Gastrocnemius medialis (tissue), 4 donors: Measurements from ENCODE around the gene REC8. TPM values are rescaled to one million over a fixed set of nuclear protein-coding genes. Genes with fewer than 3 reads are reported as not detected.

Experiments used
- ATAC-seq, 2 donors: fragments of 150-250 bp; one replicate each; pipeline ENCODE4 v1.9.1; 2016
- DNase-seq, 2 donors: peaks; one replicate each; pipeline ENCODE4 v3.0.0-alpha.2; 2019
- H3K27ac ChIP-seq, 4 donors: fragments of 200-600 bp; sonication (generic); 1 replicate in 1 of 4; 2 replicates in 3 of 4; pipeline ENCODE4 v1.5.1; 2016 to 2018; ENCODE audit warnings: mild to moderate bottlenecking in 2 of 4, moderate library complexity in 1 of 4
- H3K27me3 ChIP-seq, 3 donors: fragments of 200-600 bp; sonication (generic) in 2 of 3; 1 replicate in 1 of 3; 2 replicates in 2 of 3; pipeline versions ENCODE4 v1.5.1 to v1.6.0; 2016 to 2019; ENCODE audit warnings: mild to moderate bottlenecking in 1 of 3, moderate library complexity in 1 of 3
- H3K36me3 ChIP-seq, 2 donors: fragments of 200-600 bp; sonication (generic) in 1 of 2; one replicate each; pipeline ENCODE4 v1.5.1; 2017 to 2018
- H3K4me1 ChIP-seq, 2 donors: fragments of 200-600 bp; sonication (generic) in 1 of 2; one replicate each; pipeline ENCODE4 v1.5.1; 2016 to 2017; ENCODE audit warnings: mild to moderate bottlenecking in 2 of 2
- H3K4me3 ChIP-seq, 4 donors: fragments of 200-600 bp; sonication (generic) in 3 of 4; 1 replicate in 1 of 4; 2 replicates in 3 of 4; pipeline ENCODE4 v1.5.1; 2016 to 2019; ENCODE audit warnings: mild to moderate bottlenecking in 2 of 4
- H3K9me3 ChIP-seq, 3 donors: fragments of 200-600 bp; sonication (generic) in 2 of 3; 1 replicate in 1 of 3; 2 replicates in 2 of 3; pipeline ENCODE4 v1.5.1; 2016 to 2019
- POLR2A ChIP-seq, 2 donors: fragments of 450-650 bp; IDR thresholded peaks; one replicate each; pipeline ENCODE4 v1.6.1; 2017; ENCODE audit warnings: antibody characterized with exemption in 2 of 2, mild to moderate bottlenecking in 2 of 2, moderate library complexity in 2 of 2
- in situ Hi-C, 4 donors: fragments of 200-750 bp; cut with MboI; loops; one replicate each; pipeline versions ENCODE4 v1.15.0 to v1.8.0; 2017; ENCODE audit warnings: low sequenced_read_pairs in 4 of 4
- intact Hi-C: fragments of 100-400 bp; cut with DNase I; formaldehyde crosslinking; loops from one replicate; pipeline ENCODE4 v1.15.1; 2023; ENCODE audit warnings: low total_unique reads
- total RNA-seq, 4 donors: library from RNA; depleted of rRNA; stranded (reverse); fragments of >200 nt; gene quantifications; one replicate each; pipeline versions ENCODE4 v1.1.0 to v1.2.3, GENCODE V29; 2016
- TF ChIP-seq, protein P1 (sequence below), 5 experiments: fragments of 450-650 bp in 3 of 5; fragments of 200-600 bp in 2 of 5; sonication (generic) in 2 of 5; IDR thresholded peaks in 4 of 5; conservative IDR thresholded peaks in 1 of 5; 1 replicate in 4 of 5; 2 replicates in 1 of 5; pipeline ENCODE4 v1.5.1; 2016 to 2019; ENCODE audit warnings: antibody characterized with exemption in 5 of 5, mild to moderate bottlenecking in 3 of 5, moderate library complexity in 3 of 5

The REC8 gene
- total RNA-seq, 4 donors from 2014 or later = 0.27 to 3.1 (median 0.82) TPM; not detected in 1

DNA sequence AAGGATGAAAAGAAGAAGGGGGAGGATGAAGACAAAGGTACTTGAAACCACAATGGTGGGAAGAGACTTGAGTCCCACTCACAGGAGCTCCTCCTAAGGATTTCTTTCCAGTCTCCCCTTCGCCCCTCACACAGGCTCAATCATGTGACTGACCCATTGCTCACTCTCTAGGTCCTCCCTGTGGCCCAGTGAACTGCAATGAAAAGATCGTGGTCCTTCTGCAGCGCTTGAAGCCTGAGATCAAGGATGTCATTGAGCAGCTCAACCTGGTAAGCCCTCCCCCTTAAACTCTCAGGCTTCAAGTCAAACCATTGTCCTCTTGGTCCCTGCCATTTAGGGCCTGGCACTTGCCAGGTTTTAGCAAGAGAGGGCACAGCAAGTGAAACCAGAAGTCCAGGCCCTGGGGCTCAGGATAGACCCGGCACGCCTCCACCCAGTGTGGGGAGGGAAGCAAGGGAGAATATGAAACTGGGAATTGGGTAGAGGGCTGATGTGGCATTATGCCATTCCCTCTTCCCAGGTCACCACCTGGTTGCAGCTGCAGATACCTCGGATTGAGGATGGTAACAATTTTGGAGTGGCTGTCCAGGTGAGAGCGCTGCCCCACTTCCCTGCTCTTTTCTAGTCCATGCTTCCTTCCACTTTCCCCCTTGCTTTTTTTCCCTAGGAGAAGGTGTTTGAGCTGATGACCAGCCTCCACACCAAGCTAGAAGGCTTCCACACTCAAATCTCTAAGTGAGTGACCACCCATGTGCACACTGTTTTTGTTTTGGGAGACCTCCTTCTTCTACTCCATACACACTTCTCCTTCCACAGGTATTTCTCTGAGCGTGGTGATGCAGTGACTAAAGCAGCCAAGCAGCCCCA is 34.1 kb upstream of the REC8 start:
- no peak for ATAC-seq
- no peak overlapping the region for H3K4me3 ChIP-seq
- in situ Hi-C loops = loop anchor here in 1 of 4 donors (25.0 kb wide), 1 partner anchor 825 kb away; the partner anchor contains the start of genes BCL2L2, PABPN1 and PPP1R3E

DNA sequence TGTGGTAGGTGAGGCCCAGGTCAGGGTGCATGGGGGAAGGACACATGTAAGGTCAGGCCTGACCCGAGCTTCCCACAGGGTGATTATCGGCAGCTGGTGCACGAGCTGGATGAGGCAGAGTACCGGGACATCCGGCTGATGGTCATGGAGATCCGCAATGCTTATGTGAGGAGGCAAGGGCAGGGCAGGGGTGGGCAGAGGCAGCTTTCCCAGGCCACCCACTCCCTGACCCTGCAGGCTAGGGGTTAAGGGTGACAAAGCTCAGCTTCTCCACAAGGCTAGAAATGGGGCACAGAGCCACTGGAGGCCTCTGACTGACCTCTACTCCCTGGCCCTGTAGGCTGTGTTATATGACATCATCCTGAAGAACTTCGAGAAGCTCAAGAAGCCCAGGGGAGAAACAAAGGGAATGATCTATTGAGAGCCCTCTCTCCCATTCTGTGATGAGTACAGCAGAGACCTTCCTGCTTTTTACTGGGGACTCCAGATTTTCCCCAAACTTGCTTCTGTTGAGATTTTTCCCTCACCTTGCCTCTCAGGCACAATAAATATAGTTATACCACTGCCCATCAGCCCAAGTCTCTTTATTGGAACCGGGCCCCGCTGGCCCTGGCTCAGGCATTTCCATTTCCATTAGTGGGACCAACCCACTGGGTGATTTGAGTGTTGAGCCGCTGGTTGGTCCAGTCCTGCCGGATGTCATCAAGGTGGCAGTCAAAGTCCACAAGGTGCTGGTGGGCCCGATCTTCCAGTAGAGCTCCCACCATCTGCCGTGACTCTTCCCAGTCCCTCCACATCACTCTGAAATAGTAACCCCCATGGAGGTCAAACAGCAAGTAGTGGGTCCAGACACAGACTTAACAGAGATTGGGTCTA is 33.2 kb upstream of the REC8 start:
- in situ Hi-C loops (loop anchor here in 1 of 4 donors (25.0 kb wide), 1 partner anchor 826 kb away; the partner anchor contains the start of genes BCL2L2, PABPN1 and PPP1R3E), intact Hi-C loops (no loop called here)
- Histone ChIP-seq H3K4me1 (peaks cover 35 to 51% of the 10 kb centered on the region in 2 donors), H3K4me3 (no peak overlapping the region), H3K27me3 (no peaks in the 10 kb centered on the region), H3K27ac (peak overlapping the region; percentile 95 to 99 (median 98)), H3K9me3 (no peaks in the 10 kb centered on the region), H3K36me3 (peaks cover 0 to 20% of the 10 kb centered on the region in 2 donors)
- DNase-seq = no peak
- ATAC-seq = no peak
- TF ChIP-seq, protein P1, sequence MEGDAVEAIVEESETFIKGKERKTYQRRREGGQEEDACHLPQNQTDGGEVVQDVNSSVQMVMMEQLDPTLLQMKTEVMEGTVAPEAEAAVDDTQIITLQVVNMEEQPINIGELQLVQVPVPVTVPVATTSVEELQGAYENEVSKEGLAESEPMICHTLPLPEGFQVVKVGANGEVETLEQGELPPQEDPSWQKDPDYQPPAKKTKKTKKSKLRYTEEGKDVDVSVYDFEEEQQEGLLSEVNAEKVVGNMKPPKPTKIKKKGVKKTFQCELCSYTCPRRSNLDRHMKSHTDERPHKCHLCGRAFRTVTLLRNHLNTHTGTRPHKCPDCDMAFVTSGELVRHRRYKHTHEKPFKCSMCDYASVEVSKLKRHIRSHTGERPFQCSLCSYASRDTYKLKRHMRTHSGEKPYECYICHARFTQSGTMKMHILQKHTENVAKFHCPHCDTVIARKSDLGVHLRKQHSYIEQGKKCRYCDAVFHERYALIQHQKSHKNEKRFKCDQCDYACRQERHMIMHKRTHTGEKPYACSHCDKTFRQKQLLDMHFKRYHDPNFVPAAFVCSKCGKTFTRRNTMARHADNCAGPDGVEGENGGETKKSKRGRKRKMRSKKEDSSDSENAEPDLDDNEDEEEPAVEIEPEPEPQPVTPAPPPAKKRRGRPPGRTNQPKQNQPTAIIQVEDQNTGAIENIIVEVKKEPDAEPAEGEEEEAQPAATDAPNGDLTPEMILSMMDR (IDR thresholded peaks at IDR 0.05 in 4 of 5, conservative IDR thresholded peaks at IDR 0.05 in 1 of 5) = no peak
- no peak for TF ChIP-seq POLR2A (IDR thresholded peaks at IDR 0.05)

More for the DNA sequence above, 34.1 kb upstream of the REC8 start:
- intact Hi-C loops = no loop called here
- TF ChIP-seq, protein P1 (IDR thresholded peaks at IDR 0.05 in 4 of 5, conservative IDR thresholded peaks at IDR 0.05 in 1 of 5) = no peak
- TF ChIP-seq POLR2A (IDR thresholded peaks at IDR 0.05) = no peak
- DNase-seq = no peak
- peaks cover 0 to 18% of the 10 kb centered on the region in 2 donors for H3K36me3 ChIP-seq
- H3K4me1 ChIP-seq = peaks cover 38 to 56% of the 10 kb centered on the region in 2 donors
- no peaks in the 10 kb centered on the region for H3K27me3 ChIP-seq
- H3K9me3 ChIP-seq = no peaks in the 10 kb centered on the region
- peak overlapping the region; percentile 92 to 99 (median 96) for H3K27ac ChIP-seq

DNA sequence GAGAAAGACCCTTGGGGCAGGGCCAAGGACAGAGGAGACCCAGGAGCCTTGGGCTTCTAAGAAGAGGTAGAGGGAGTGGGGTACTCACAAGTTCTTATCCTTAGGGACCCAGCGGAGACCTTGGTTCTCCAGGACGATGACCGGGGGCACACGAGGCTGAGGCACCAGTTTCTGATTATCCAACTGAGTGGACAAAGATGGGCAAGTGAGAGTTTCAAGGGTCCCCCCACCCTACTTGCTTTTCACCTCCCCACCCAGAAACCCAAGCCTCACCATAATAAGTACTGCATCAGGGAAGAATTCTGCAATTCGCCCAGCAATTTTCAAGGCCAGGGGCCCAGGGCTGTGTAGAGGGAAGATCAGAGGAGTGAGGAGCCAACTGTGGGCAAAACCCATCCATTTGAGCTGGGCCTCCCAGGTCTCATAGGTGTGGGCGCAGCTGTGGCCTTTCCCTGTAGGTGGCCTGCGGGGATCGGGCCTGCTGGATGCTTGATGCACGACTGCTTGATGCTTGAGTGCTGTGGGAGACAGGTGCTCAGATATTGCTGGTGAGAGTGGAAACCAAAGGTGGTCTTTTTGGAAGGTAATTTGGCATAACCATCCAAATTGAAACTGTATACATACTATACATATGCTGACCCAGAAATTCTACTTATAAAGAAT is 32.5 kb upstream of the REC8 start:
- peak overlapping the region; percentile 95 to 99 (median 98) for H3K27ac ChIP-seq
- H3K9me3 ChIP-seq = no peaks in the 10 kb centered on the region
- H3K36me3 ChIP-seq = peaks cover 0 to 27% of the 10 kb centered on the region in 2 donors
- intact Hi-C loops = no loop called here
- H3K4me3 ChIP-seq = peak overlapping the region in 1 of 4 donors; percentile 75
- in situ Hi-C loops = loop anchor here in 1 of 4 donors (25.0 kb wide), 1 partner anchor 827 kb away; the partner anchor contains the start of genes BCL2L2, PABPN1 and PPP1R3E
- TF ChIP-seq, protein P1 (IDR thresholded peaks at IDR 0.05 in 4 of 5, conservative IDR thresholded peaks at IDR 0.05 in 1 of 5) = no peak
- TF ChIP-seq POLR2A (IDR thresholded peaks at IDR 0.05) = no peak
- H3K27me3 ChIP-seq = no peaks in the 10 kb centered on the region
- H3K4me1 ChIP-seq = peaks cover 35 to 51% of the 10 kb centered on the region in 2 donors
- ATAC-seq = no peak
- no peak for DNase-seq
